AG09309 (cell line): ENCODE data around the gene CRISP2.
"Not testable (repeated sequence)": the region's sequence is repeated elsewhere in the genome, so short reads cannot be mapped to it uniquely, and the experiment has no call there.

ENCODE experiments used
- DNase-seq: peaks from one replicate; pipeline ENCODE4 v3.0.0-alpha.2; 2010; ENCODE audit warnings: low read depth
- H3K4me3 ChIP-seq: 2 replicates; pipeline ENCODE4 v1.5.1; 2011; ENCODE audit warnings: mild to moderate bottlenecking, low read depth, low read length, moderate library complexity; ENCODE audit not compliant: control insufficient read depth
- TF ChIP-seq, protein P1 (sequence below): IDR thresholded peaks from 2 replicates; pipeline ENCODE4 v1.5.1; 2011; ENCODE audit warnings: mild to moderate bottlenecking, low read depth, low read length, inconsistent platforms; ENCODE audit not compliant: insufficient read depth, control insufficient read depth; ENCODE audit errors: missing control alignments

CRISP2 gene

DNA sequence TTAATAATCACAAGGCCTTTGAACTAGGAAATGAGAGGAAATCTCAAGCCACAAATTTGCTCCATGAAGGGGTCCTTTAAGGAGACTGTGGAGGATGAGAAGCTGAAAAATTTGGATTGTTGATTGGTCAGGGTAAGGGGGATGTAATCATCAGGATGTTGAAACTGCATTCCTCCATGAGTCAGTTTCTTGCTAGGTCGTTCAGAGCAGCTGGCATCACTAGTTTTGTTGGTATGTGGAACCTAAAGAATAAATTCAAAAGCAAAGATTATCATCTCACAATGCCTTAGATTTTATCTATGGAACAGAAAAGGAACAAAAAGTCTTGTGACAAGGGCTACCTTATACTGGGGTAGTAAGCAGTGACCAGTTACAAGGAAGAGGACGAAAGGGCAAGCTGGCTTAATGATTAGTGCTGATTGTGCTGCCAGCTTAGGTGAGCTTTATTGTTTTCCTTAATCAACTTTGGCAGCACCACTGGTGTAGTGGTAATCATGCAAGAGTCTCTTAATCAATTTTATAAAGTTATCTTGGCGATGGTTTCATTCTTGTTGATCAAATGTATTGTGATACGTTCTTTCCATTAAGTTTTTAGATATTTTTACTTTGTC is 36.6 kb downstream of the CRISP2 start:
- H3K4me3 ChIP-seq = no peak overlapping the region
- TF ChIP-seq, protein P1, sequence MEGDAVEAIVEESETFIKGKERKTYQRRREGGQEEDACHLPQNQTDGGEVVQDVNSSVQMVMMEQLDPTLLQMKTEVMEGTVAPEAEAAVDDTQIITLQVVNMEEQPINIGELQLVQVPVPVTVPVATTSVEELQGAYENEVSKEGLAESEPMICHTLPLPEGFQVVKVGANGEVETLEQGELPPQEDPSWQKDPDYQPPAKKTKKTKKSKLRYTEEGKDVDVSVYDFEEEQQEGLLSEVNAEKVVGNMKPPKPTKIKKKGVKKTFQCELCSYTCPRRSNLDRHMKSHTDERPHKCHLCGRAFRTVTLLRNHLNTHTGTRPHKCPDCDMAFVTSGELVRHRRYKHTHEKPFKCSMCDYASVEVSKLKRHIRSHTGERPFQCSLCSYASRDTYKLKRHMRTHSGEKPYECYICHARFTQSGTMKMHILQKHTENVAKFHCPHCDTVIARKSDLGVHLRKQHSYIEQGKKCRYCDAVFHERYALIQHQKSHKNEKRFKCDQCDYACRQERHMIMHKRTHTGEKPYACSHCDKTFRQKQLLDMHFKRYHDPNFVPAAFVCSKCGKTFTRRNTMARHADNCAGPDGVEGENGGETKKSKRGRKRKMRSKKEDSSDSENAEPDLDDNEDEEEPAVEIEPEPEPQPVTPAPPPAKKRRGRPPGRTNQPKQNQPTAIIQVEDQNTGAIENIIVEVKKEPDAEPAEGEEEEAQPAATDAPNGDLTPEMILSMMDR = no peak
- DNase-seq = no peak

DNA sequence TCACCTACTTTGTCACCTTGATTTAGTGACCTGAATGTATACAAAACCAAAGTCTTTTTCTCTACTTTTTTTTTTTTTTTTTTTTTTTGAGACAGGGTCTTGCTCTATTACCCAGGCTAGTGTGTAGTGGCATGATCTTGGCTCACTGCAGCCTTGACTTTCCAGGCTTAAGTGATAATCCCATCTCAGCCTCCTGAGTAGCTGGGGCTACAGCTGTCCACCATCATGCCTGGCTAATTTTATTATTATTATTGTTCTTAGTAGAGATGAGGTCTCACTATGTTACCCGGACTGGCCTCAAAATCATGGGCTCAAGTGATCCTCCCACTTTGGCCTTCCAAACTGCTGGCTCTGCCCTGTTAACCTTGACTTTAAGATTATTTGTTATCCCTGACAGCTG is 37.5 kb downstream of the CRISP2 start:
- no peak for DNase-seq
- TF ChIP-seq, protein P1 = no peak
- H3K4me3 ChIP-seq = no peak overlapping the region

DNA sequence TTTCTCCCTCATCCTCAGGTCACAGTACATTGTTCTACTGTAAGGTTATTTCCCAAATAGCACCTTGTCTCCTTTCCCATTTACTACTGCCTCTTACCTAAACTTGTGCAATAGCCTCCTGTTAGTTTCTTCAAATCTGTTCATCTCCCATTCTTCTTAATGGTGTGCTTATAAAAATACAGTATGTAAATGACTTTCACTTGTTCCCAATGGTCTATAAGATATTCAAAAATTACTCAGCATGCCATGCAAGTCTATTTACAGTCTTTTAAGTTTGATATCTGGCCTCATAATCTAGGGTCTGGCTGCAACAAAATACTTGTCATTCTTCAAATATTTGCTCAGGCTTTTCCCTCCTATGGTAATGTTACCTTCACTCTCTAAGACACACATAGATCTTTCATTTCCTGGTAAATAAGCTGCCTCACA is 45.2 kb downstream of the CRISP2 start:
- no peak for DNase-seq
- no peak overlapping the region for H3K4me3 ChIP-seq
- TF ChIP-seq, protein P1 = no peak

DNA sequence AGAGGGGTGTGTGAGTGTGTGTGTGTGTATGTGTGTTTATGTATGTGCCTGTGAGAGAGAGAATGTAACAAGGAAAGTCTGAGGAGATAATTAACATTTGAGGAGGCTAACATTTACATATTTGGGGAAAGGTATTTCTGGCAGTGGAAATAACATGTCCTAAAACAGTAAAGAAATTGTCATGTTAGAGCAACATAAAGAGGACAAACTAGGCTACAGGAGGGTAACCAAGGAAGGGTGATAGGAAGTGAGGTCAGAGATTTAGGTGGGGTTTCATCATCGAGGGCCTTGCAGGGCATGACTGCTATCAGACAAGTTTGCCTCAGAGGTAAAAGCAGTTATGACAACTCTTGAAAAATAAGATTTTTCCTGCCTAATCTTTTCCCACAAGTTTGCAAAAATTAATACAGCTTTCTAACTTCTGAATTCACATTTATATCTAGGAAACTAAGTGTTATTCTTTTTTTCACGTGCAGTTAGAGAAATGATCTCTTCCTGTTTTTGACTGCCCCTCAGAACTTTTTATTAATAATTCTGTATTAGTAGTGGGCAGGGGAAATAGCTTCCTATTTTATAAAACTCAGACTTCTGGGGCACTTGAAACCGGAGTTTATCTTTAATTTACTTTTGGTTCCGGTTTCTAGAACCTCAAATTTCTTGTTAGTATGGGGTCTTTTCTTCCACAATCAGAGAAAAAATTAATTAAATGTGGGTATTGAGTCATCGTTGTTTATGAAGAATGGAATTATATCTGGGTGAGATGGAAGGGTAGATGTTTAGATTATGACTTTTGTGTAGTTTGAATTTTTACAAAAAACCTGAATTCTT is 46.2 kb downstream of the CRISP2 start:
- no peak for DNase-seq
- no peak overlapping the region for H3K4me3 ChIP-seq
- TF ChIP-seq, protein P1 = no peak

- no peak for DNase-seq
- TF ChIP-seq, protein P1 = no peak
- H3K4me3 ChIP-seq = no peak overlapping the region
These were observed 46.9 kb downstream of the CRISP2 start for GRCh38 chr6:49666480-49666879.

GRCh38 chr6:49664817-49665216 is 48.5 kb downstream of the CRISP2 start:
- no peak for DNase-seq
- TF ChIP-seq, protein P1 = no peak
- H3K4me3 ChIP-seq = no peak overlapping the region

DNA sequence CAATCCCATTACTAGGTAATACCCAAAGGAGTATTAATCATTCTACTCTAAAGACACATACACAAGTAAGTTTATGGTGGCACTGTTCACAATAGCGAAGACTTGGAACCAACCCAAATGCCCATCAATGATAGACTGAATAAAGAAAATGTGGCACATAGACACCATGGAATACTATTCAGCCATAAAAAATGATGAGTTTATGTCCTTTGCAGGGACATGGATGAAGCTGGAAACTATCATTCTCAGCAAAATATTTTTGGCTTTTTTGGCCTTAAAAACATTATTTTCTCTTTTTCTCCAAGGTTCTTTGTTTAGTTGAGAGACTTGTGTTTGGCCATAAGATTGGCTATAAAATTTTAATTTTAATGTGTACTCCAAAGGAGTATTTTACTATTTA is 49.3 kb downstream of the CRISP2 start:
- not testable (repeated sequence) for DNase-seq, H3K4me3 ChIP-seq
